Loucy (cell line): ENCODE data around the gene NME1.
"Not testable (repeated sequence)": the region's sequence is repeated elsewhere in the genome, so short reads cannot be mapped to it uniquely, and the experiment has no call there.

ENCODE experiments used
- CTCF ChIP-seq: fragments of 200-600 bp; sonication (generic); conservative IDR thresholded peaks from 2 replicates; pipeline ENCODE4 v1.5.1; 2014; ENCODE audit warnings: mild to moderate bottlenecking, antibody characterized with exemption, low read length
- EZH2phosphoT487 ChIP-seq: fragments of 200-600 bp; IDR thresholded peaks from 2 replicates; pipeline ENCODE4 v1.6.1; 2018; ENCODE audit warnings: antibody characterized with exemption, mild to moderate bottlenecking, moderate library complexity, borderline replicate concordance

- TF ChIP-seq CTCF, EZH2phosphoT487: not testable (repeated sequence)
These were observed 30.8 kb upstream of the NME1 start for GRCh38 chr17:51122473-51123115.
